SW480 (cell line): ENCODE data around the gene GPD2.
"Not testable (repeated sequence)": the region's sequence is repeated elsewhere in the genome, so short reads cannot be mapped to it uniquely, and the experiment has no call there.

Experiments
- DNase-seq: peaks from one replicate; pipeline ENCODE4 v3.0.0-alpha.2; 2016; ENCODE audit warnings: low spot score

Gene GPD2

DNA sequence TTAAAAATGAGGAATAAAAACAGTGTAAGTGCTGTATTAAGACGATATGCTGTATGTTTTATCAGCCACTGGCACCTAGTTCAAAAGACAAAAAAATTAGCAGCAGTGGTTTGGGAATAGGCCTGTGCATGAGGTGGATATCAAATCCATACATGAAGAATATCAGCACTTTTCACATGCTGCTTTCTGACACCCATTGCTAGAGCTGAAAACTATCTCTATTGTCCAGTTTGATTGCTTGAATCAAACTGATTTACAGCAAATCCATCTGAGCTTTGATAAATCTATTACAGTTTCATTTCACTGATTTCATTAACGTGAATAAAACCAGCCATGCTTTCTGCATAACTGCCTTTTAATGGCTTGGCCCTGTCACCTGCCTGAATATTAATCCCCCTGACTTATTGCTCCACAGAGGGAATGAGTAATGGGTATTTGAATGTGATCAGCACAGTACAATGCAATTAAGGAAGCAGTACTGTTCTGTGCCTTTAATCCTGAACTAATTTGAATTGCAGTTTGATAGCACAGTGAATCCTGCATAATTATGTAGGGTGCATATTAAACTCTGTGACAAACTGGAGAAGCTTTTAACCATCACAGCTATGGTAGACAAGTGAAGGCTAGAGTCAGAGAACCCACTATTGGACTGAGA lies 154.0 kb downstream of the GPD2 start:
- DNase-seq, result no peak

DNA sequence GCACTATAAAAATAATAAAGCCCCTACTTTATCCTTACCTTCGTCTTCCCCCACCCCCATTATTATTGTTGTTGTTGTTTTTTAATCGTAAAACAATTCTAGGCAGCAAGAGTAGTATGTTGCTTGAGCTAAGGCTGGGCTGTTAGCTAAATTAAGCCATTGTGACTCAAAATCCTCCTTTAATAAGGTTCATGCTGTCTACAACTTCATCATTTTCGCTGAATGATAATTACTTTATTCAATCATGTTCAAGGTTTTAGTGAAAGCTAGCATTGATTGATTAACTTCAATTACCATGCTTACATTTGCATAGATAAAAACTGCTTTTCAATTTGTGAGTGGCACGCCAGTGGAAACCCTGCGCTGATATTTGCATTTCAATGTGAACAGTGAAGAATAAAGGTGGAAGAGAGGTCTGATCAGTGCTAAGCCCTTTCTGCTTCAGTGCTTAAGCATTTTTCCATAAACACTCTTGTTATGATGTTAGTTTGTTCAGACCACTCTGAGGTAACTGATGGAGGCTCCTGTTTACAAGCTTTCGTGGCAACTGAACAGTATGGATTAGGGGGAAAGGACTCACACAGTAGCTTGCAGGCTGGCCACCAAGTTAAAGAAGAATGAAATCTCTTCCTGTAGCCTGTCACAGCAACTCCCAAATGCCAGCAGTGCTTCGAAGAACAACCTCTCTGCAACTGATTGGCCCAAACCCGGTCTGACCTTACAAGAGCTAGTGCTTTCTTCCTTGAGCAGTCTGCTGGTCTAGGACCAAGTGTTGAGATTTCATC lies 156.8 kb downstream of the GPD2 start:
- no peak for DNase-seq

DNA sequence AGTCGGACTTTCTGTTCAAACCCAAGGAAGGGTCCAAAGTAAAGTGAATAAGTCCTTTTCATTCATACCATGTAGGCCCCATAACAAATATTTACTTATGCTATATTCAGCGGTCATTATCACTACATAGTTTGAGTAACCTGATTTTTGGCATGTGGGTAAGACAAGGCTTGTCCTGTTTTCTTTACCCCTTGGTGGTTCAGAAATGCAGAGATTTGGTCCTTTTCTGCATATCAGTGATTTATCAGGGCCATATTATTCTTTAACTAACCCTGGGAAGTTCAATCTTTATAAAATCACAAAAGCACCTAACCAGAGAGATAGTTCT lies 157.4 kb downstream of the GPD2 start:
- DNase-seq, result no peak

DNA sequence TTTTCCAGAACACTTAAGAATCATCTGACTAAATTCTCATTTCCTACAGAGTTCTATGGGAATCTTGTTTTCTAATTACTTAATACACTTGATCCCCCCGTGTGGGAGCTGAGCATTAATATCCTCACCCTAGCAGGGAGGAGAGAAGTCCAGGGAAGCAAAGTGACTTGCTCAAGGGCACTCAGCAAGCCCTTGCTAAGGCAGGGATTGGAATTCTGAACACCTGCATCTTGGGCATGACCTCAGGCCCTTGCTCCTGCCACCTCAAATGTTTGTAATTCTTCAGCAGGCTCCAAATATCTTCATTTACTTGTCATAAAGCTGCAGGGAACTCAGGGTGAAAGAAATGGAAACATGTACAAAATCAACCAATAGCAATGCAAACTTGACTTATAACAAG lies 162.4 kb downstream of the GPD2 start:
- DNase-seq, result no peak

DNA sequence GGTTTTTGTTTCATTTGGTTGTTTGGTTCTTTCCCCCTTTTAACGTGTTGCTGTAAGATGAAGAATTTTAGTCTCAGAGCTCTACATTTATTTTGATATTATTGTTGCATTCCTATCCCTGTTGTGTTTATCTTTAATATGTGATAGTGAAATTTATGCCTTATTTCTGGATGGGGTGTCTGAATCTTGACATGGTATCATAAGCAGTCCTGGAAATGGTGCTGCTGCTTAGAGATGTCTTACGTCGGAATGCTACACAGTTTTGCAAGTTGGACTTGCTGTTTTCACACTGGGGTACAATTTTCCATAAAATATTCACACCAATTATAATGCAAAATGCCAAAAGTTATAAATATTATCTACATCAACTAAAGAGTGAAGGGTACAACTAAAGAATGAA lies 164.0 kb downstream of the GPD2 start:
- DNase-seq, result no peak

DNA sequence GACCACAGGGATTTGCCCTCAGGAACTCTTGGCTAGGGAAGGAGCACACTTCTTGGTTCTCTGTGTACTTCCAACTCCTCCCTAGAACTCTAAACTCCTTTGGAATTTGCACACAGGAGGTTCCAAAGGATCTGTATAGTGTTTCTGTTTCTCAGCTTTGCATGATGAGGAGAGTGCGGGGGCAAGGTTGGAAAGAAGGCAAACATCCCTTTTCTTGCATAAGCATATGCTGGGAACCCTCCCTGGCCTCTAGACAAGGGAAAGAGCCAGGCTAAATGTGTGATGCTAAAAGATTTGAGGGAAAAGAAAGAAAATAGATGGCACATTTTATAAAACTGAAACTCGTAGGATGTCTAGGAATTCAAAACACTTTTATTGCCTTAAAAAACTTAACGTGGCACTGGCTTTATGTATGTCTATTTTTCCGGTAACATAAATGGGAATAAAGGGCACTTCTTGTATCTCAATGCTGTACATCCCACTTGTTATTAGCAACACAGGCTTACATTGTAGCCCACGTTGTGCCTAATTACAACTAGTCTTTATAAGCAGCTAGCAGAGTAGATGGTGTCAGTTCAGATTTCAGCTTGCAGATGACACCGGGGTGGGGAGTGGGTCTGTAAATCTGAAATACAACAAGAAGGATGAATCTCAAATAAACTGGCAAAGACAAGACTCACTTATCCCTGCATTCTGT lies 165.8 kb downstream of the GPD2 start:
- no peak for DNase-seq

DNA sequence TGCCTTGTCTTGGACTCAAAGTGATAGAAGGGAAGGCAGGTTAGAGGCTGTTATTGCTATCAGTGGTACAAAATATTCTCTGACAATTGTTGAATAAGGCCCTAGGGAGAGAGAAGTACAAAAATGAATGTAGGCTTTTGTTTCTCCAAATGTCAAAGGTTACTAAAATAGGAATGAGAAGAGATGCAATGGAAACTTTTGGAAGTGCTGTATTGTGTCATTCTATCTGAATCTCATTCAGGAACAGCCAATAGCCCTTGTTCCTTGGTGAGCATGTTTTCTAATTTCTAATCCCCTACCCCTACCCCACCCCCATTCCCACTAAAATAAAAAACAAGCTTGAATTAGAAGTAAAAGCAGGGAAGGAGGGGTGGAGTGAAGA lies 166.4 kb downstream of the GPD2 start:
- no peak for DNase-seq

DNA sequence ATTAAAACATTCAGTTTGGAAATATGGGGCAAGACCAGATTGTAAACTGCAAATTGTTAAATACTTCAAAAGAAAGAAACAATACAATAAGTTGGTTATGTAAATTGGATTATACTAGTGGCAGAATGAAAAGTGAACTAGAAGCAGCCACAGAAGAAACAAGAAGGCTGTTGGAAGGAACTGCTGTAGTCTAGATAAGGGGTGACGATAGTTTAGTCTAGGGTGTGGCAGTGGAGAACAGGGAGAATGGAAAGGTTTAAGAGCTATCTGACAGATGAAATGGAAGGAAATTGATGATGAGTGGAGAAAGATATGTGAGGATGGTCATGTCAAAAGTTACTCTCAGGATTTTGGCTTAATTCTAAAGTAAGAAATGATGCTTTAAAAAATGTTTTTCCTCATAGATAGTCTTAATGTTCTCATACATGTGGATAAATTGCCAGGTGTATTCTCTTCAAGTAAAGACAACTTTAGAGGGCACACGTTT lies 179.7 kb downstream of the GPD2 start:
- no peak for DNase-seq

DNA sequence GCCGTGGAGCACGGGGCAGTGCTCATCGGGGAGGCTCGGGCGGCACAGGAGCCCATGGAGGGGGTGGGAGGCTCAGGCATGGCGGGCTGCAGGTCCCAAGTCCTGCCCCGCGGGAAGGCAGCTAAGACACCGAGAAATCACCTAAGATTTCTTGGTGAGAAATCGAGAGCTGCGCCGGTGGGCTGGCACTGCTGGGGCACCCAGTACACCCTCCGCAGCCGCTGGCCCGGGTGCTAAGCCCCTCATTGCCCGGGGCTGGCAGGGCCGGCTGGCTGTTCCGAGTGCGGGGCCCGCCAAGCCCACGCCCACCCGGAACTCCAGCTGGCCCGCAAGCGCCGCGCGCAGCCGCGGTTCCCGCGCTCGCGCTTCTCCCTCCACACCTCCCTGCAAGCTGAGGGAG lies 181.9 kb downstream of the GPD2 start:
- DNase-seq, result not testable (repeated sequence)

DNA sequence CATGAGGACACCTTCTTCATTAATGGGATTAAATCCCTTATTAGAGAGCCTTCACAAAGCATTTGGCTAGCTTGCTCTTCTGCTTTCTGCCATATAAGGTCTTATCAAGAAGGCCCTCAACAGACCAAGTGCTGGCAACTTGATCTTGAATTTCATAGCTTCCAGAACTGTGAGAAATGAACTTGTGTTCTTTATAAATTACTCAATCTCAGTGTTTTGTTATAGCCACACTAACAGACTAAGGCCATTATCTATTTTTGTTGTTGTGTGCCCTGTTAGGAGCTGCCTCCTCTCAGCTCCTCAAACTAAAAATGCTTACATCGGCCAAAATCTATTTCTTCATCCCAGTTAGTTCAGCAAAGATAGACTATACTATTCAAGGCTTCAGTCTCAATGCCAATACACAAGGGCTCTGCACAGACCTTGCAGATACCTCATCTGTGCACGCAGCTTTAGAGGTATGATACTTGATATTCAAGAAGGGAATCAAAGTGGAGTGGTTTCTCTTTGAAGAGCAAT lies 182.9 kb downstream of the GPD2 start:
- no peak for DNase-seq

DNA sequence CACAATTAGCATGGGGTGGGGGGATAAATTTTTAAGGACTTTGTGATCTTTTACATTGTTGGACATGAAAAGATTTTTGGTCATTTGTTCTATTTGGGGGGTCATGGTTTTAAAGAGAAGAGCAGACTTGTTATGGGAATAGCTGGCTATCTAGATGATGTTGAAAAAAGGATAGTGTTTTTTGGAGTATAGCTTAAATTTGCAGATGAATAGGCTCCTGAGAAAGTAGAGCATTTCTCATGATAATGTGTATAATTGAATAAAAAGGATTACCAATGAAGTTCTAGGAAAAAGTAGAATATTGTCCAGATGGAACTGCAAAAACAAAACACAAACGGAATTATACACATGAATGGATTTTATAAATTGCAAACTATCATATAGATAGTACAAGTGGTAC lies 186.3 kb downstream of the GPD2 start:
- no peak for DNase-seq

DNA sequence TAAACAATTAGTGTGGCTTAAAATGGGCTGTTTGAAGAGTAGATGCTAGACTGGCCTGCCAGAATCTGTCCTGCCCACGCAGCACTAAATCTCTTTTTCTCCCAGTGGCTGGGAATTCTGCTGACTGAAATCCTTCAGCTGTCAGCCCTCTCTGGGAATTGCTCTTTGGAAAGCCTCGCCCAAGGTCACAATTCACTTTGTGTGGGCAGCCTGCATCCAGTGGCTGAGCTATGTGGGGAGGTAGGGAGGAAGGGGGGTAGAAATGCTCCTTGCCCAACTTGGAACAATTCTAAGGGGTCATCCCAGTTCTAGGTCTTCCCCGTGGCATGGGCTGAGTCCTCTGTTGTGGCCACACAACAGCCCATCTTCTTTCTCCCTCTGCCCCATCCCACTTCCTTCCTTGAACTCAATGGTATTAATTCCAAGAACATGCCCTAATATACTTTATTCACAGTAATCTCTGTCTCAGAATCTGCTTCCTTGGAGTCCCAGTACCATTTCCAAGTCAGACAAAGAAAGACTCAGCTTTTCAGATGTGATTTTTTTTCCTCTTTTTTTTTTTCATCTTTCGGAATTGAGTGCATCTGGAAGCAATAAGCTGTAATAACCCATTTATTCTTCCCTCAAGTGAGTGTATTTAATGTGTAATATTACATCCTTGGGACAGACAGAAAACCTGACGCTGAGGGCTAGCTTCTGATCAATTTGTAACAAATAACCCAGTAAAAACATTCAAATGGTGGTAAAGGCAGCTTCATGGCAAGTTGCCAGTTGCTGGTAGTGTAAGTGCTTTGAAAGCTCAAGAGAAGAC lies 189.4 kb downstream of the GPD2 start:
- DNase-seq, result no peak

DNA sequence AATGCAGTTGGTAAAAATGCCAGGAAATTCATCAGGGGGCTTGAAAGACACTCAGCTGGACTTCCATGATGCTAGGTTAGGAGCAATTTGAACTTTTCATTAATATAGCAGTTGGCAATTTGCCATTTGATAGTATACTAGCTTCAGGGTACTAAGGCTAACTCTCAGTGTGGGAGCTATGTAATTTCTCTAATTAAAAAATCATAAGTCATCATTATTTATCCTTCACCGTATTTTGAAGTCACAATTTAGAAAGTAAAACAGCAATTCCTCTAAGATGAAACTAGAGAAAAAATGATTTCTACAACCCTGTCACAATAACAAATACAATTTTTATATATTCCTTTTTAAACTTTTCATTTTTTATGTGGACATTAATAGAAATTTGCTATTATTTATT lies 190.8 kb downstream of the GPD2 start:
- no peak for DNase-seq

DNA sequence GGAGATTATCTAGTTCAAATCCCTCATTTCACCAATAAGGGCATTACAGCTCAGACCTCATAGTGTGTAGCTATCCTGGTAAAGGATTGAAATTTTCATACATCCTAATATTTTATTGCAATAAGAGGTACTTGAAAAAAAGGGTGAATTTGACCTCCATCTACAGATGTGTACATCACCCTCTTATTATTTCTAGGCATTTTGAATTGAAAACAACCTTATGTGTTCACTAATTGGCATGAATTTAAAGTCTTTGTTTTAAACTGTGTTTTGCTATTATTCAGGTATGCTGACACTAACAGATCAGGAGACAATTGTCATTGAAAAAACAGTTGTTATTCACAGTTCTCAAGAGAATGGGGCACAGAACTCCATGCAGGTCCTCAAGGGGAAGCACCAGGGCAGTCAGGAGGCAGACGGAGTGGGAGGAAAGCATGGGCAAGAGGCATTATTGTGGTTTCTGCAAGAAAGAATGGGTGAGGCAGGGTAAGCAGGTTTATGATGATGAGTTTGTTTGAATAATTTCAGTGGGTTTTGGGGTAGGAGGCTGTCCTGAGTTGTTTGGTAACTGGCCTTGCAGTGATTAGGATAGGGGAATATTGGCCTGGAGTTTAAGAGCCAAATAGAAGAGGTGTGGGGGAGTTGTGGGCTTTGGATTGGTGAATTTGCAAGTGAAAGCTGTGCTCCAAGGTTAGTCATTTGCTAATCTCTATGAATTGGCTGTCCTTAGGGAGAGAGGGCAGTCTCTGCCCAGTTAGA lies 194.6 kb downstream of the GPD2 start:
- DNase-seq, result no peak

DNA sequence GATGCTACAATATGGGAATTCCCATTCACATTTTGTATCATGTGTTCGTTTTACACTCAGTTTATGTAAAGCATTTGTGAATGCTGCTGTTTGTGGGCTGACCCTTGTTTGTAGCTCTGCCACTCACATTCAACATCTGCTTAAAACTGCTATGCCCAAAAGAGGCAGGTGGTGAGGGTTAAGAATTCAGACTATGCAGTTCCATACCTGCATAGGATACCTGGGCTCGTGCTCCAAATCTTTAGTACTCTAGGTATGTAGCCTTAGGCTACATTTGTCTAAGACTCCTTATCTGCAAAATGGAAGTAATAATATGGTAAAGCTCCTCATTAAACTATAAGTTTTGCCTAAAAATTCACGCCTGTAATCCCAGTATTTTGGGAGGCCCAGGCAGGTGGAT lies 199.5 kb downstream of the GPD2 start:
- DNase-seq, result no peak
